Fibroblast of gingiva (primary cell): ENCODE results near the gene KCNH2.

Source experiments
- DNase-seq: peaks from one replicate; pipeline ENCODE4 v3.0.0-alpha.2; 2011; ENCODE audit warnings: low read depth

KCNH2 gene

GRCh38 chr7:150959739-150960734 lies 18.1 kb downstream of the KCNH2 start:
- no peak for DNase-seq

- DNase-seq = no peak
Measured at GRCh38 chr7:150959081-150959480, 19.0 kb downstream of the KCNH2 start.

GRCh38 chr7:150958597-150958996 lies 19.5 kb downstream of the KCNH2 start:
- DNase-seq = no peak

- no peak for DNase-seq
Measured at GRCh38 chr7:150958062-150958552, 20.0 kb downstream of the KCNH2 start.

GRCh38 chr7:150957133-150958020 lies 20.7 kb downstream of the KCNH2 start:
- DNase-seq = no peak

GRCh38 chr7:150956395-150957132 lies 21.6 kb downstream of the KCNH2 start:
- DNase-seq = no peak

- no peak for DNase-seq
Measured at GRCh38 chr7:150955519-150956394, 22.4 kb downstream of the KCNH2 start.

GRCh38 chr7:150954986-150955518 lies 23.1 kb downstream of the KCNH2 start:
- DNase-seq = no peak

- no peak for DNase-seq
Measured at GRCh38 chr7:150954201-150954985, 23.7 kb downstream of the KCNH2 start.

- no peak for DNase-seq
Measured at GRCh38 chr7:150953061-150953997, 24.8 kb downstream of the KCNH2 start.

- DNase-seq = no peak
Measured at GRCh38 chr7:150952331-150953050, 25.6 kb downstream of the KCNH2 start.

GRCh38 chr7:150951521-150951920 lies 26.6 kb downstream of the KCNH2 start:
- no peak for DNase-seq

GRCh38 chr7:150951181-150951520 lies 27.0 kb downstream of the KCNH2 start:
- DNase-seq = no peak

- no peak for DNase-seq
Measured at GRCh38 chr7:150950496-150951180, 27.5 kb downstream of the KCNH2 start.

- no peak for DNase-seq
Measured at GRCh38 chr7:150949971-150950491, 28.1 kb downstream of the KCNH2 start.

- DNase-seq = no peak
Measured at GRCh38 chr7:150949564-150949963, 28.6 kb downstream of the KCNH2 start.

- no peak for DNase-seq
Measured at GRCh38 chr7:150948791-150949251, 29.3 kb downstream of the KCNH2 start.
